GM10248 (cell line): ENCODE measurements around the gene SNRPE.

Experiments
- CTCF ChIA-PET: fragments of 300-600 bp; sonication (Branson Sonifier 250); formaldehyde crosslinking; extraction: SDS; loops from one replicate; lab custom pipeline; 2021; ENCODE audit warnings: antibody characterized with exemption; lab: Yijun Ruan, JAX
- POLR2A ChIA-PET: fragments of 350-650 bp; sonication (Branson Sonifier 250); formaldehyde crosslinking; extraction: SDS; loops from one replicate; lab custom pipeline; 2020; ENCODE audit warnings: antibody characterized with exemption; lab: Yijun Ruan, JAX
- DNase-seq: peaks from one replicate; pipeline ENCODE4 v3.0.0; 2012; ENCODE audit errors: extremely low spot score
- TF ChIP-seq, protein P1 (sequence below): IDR thresholded peaks from 2 replicates; pipeline ENCODE4 v1.5.1; 2012; ENCODE audit warnings: mild to moderate bottlenecking, low read depth; ENCODE audit errors: extremely low read depth, missing control alignments, control extremely low read depth

SNRPE gene

DNA sequence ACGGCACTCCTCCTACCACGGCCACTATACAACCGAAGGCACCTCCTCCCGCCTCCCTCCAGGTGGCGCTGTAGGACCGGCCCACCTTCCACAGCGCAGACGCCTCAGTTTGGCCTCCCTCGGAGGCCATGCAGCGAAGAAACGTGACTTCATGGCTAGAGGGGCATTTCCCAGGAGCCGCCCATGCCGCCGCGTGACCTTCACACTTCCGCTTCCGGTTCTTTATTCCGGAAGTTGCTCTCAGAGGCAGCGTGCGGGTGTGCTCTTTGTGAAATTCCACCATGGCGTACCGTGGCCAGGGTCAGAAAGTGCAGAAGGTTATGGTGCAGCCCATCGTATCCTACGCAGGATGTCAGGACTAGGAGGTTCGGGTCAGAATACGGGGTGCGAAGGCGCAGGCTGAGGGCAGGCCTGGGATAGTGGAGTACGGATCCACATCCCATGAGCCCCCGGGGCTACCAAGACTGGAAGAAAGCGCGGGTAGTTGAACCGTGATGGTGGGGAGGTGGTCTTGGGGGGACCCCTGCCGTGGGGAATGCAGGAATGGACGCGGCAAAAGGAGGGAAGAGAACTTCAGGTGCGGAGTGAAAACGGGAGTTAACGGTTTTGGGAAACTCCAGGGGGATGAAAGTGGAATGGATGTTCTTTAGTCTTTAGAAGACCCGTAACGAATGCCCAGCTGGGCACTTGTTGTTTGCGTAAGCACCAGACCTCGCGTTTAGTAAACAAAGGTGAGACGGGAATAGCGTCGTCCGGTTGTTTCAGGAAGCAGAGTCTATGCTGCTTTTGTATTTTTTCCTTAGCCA is at the start of gene SNRPE:
SNRPE (plus strand) TSS at position 221 of the 806 bp plus-strand sequence; CDS start at position 282, 61 bp downstream.
- CTCF ChIA-PET: interaction anchor here (0.8 to 5.9 kb wide), 9 partner anchors 11 to 537 kb away, joined by 3 to 31 read pairs (median 6); no protein-coding TSS in a partner anchor
- TF ChIP-seq, protein P1, sequence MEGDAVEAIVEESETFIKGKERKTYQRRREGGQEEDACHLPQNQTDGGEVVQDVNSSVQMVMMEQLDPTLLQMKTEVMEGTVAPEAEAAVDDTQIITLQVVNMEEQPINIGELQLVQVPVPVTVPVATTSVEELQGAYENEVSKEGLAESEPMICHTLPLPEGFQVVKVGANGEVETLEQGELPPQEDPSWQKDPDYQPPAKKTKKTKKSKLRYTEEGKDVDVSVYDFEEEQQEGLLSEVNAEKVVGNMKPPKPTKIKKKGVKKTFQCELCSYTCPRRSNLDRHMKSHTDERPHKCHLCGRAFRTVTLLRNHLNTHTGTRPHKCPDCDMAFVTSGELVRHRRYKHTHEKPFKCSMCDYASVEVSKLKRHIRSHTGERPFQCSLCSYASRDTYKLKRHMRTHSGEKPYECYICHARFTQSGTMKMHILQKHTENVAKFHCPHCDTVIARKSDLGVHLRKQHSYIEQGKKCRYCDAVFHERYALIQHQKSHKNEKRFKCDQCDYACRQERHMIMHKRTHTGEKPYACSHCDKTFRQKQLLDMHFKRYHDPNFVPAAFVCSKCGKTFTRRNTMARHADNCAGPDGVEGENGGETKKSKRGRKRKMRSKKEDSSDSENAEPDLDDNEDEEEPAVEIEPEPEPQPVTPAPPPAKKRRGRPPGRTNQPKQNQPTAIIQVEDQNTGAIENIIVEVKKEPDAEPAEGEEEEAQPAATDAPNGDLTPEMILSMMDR: peak; percentile 97
- DNase-seq: peak; percentile 96
- POLR2A ChIA-PET: interaction anchor here (0.7 kb wide), 1 partner anchor 336 kb away, joined by 3 read pairs; no protein-coding TSS in a partner anchor

DNA sequence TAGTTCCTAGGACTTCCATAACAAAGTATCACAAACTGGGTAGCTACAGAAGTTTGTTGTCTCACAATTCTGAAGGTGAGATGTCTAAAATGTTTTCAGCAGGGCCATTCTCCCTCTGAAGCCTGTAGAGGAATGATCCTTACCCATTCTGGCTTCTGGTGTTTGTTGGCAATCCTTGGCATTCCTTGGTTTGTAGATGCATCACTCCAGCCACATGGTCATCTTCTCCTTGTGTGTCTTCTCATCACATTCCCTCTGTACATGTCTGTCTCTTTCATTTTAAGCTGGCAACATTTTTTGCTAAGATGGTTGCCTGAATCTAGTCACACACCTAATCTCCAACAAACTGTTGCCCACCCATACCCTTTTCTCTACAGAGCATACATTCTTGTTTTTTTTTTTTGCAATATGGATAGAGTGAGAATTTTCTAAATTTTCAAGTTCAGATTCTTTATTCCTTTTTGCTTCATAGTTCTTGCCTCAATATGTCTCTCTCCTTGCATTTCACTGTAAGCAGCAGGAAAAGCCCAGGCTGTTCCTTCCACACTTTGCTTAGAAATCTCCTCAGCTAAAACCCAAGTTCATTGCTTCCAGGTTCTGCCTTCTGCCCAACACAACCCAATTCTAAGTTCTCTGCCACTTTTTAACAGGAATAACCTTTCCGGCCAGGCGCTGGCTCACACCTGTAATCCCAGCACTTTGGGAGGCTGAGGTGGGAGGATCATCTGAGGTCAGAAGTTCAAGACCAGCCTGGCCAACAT is 47.6 kb upstream of the SNRPE start:
- ChIA-PET CTCF (interaction anchor here (1.4 kb wide), 1 partner anchor 29 kb away, joined by 3 read pairs; no protein-coding TSS in a partner anchor), POLR2A (no interaction called here)
- no peak for DNase-seq
- TF ChIP-seq, protein P1: no peak

DNA sequence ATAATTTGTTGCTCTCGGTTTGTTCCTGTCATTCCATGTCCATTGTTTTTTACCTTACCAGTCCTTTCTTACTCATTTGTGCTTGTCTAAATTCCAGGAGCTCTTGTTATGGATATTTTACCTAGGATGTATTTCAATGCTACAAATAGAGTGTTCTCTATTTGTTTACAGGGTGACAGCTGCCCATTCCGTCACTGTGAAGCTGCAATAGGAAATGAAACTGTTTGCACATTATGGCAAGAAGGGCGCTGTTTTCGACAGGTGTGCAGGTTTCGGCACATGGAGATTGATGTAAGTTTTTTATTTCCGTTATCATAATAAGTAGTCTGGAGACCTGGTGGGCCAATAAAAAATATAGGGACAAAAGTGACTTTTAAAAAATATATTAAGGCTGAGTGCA is 43.0 kb upstream of the SNRPE start:
- CTCF ChIA-PET: interaction anchor here (1.3 kb wide), 1 partner anchor 11 kb away, joined by 5 read pairs; no protein-coding TSS in a partner anchor
- no peak for DNase-seq
- TF ChIP-seq, protein P1: no peak
- POLR2A ChIA-PET: interaction anchor here (0.6 kb wide), 1 partner anchor 297 kb away, joined by 9 read pairs; no protein-coding TSS in a partner anchor

DNA sequence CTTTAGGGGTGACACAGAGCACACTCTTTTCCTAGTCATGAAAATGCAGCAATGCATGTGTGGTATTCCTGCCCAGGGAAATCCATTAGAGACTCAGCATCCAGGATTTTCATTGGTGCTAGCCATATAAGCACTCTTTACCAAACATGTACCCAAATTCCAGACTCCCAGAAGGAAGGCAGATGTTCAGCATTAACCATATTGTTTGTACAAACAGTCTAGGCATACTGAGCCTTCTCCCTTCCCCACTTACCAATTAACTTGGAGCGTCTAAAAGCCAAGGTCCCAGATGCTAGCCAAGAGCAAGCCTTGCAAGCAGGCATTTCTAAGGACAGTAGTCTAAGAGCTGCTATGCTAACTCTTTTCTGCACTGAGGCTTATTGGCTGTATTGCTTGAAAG is 38.1 kb upstream of the SNRPE start:
- no peak for DNase-seq
- TF ChIP-seq, protein P1: no peak
- CTCF ChIA-PET: no interaction called here
- POLR2A ChIA-PET: no interaction called here

DNA sequence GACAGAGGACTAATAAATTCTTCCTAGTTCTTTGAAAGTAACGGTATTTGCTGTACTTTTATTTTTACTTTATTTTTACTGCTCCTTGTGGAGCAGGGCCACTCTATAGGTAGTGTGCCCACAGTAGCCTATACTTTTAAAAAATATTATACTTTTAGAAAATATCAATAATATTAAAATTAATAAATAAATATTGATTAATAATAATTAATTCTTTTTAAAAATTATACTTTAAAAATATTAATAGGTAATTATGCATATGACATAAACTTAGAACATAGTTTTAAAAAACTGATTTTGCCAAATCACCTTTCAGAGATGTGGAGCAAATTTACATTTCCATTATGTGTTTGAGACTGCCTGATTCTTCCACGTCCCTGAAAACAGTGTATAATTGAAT is 35.2 kb upstream of the SNRPE start:
- ChIA-PET POLR2A (no interaction called here), CTCF (interaction anchor here (1.9 kb wide), 1 partner anchor 10 kb away, joined by 6 read pairs; no protein-coding TSS in a partner anchor)
- TF ChIP-seq, protein P1: no peak
- no peak for DNase-seq

DNA sequence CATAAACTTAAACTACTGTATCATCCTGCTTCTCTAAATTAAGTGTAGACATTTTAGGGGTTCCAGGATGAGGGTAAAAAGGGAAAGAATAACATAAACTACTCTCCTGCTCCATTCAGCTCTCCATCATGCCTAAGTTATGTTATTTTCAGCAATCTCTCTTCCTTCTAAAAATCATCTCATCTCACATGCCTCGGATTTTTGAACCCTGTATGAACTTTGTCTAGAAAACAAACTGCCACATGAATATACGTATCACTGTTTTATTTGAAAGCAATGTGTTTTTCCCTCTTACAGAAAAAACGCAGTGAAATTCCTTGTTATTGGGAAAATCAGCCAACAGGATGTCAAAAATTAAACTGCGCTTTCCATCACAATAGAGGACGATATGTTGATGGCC is 33.4 kb upstream of the SNRPE start:
- POLR2A ChIA-PET: no interaction called here
- DNase-seq: no peak
- CTCF ChIA-PET: interaction anchor here (1.9 kb wide), 1 partner anchor 8 kb away, joined by 6 read pairs; no protein-coding TSS in a partner anchor
- TF ChIP-seq, protein P1: no peak
